ENCODE data around the gene RPS6KA2. TPM values are rescaled to one million over a fixed set of nuclear protein-coding genes. Genes with fewer than 3 reads are reported as not detected.
A peak's percentile ranks its signal among the peaks of the same experiment; 100 is the strongest.

RPS6KA2 gene
- total RNA-seq, 1 donor from 2014 or later = 17.1 TPM

DNA sequence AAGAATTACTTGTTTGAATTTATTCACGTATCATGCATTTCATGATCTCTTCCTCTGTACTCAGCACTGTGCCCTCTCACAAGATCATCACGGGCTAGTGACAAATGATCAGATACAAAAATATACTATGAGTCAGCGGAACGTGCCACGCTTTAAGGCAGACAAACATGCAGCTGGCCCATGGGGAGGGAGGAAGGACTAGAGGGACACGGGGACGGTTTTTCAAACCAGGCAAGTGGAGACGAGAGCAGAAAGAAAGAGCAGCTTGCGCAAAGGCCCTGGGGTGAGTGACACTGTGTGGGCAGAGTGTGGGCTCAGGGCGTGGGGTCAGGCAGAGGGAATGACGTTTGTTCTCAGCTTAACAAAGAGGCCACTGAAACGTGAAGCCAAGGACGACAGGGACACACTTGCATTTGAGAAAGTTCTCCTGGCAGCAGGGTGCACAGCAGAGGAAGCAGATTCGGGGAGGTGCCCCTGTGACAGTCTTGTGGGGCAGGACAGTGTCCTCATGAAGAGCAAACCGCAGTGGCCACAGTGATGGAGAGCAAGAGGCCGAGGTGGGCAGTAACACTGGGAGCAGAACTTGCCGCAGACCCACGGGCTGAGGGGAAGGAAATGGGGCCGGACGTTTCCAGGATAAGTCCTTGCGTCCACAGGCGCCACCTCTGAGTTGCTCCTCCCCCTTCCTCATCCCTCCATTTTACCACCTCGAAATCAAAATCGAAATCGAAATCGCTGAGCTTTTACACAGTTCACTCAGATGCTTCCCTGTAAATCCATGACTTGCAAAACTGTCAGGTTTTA, 6.9 kb upstream of the RPS6KA2 start:
- peak; percentile 48 for ATAC-seq

GRCh38 chr6:166632731-166633130, 5.7 kb upstream of the RPS6KA2 start:
- no peak for ATAC-seq

- ATAC-seq = no peak
Measured at GRCh38 chr6:166630462-166630861, 3.4 kb upstream of the RPS6KA2 start.

DNA sequence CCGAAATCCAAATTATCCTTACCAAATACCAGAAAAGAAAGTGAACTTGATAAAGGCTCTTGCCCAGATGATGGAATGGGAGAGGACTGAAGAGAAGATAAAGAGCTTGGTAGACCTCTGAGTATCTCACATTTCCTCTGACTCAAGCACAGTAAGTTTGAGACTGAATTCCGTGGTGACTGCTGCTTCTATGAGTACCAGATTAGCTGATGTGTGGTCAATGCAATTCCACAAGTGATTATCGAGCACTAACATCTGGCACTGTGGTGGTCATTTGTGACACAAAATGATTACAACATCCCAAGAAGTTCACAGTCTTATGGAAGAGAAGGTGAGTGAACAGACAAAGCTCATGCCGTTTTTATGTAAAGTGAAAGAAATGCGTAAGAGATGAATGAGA, 2.6 kb upstream of the RPS6KA2 start:
- no peak for ATAC-seq

DNA sequence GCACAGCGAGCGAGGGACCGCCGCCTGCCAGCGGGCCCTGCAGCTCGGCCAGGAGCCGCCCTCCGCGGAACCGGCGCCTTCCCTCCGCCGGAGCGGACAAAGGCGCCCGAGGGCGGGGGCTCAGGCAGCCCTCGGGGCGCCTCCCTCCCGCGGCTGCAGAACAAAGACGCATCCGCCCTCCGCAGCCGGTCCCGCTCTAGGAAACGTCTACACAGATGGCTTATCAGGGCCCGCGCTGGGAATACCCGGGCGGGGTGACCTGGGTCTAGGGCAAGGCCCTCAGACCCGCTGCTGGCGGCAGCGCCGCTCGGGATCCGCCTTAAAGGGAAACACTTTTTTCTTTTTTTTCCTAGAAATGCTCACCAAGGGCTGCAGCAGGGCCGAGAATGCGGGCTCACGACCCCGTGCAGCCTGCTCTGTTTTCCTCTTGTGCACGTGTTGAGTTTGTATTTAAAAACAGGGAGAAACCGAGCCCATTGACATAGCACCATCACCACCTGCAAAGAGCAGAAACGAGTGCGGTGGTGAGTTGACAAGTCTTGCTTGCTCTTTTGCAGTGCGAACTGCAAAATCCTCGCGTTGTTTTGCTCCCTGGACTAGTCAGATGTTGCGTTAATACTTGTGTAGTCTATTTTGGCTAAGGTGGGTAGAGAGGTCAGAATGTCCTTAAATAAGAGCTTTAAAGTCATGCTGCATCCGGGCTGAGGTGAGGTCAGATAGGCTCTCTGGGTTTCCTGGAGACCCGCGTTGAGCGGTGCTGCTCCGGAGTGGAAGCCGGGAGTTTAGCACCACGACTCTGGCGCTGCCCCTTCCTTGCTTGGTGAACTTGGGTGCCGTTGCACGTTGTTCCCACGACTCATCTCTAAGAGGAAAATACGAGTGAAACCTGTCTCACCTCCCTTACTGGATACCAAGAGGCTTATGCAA, 1.1 kb upstream of the RPS6KA2 start:
- ATAC-seq = peak; percentile 12

GRCh38 chr6:166626177-166627032, 646 bp downstream of the RPS6KA2 start:
- peak; percentile 3 for ATAC-seq

DNA sequence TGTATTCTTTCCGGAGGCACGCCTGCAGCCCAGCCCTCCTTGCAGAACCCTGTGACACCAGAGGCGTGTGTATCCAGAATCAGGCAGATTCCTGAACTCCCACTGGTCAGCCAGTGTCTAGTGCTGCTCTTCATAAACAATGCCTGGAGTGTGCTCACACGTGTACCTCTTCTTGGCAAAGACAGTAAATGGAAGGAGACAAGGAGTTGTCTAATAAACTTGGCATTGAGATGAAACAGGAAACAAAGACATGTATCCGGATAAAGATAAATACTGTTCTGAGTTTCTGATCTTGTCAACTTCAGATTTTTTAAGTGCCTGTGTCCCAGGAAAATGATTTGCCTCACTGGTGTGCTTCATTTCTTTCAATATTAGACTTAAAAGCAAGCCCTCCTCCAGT, 1.7 kb downstream of the RPS6KA2 start:
- ATAC-seq = no peak

DNA sequence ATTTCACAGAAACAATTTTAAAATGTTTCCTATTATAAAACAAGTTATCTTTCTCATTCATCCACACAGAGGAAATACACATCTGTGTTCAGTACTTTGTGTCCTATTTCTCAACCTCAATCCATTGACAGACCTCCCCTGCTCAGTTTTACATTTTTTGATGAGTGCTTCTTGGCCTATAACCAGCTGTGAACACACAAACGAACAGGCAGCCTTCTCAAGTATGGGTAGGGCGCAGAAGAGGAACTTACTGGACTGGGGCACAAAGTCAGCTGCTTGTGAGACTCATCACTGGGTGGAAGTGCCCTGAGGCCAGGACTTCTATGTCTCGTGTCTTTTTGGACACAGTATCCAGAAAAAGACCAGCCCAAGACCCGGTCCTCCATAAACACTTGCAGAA, 2.8 kb downstream of the RPS6KA2 start:
- ATAC-seq = no peak

- ATAC-seq = no peak
Measured at GRCh38 chr6:166623318-166623717, 3.7 kb downstream of the RPS6KA2 start.

DNA sequence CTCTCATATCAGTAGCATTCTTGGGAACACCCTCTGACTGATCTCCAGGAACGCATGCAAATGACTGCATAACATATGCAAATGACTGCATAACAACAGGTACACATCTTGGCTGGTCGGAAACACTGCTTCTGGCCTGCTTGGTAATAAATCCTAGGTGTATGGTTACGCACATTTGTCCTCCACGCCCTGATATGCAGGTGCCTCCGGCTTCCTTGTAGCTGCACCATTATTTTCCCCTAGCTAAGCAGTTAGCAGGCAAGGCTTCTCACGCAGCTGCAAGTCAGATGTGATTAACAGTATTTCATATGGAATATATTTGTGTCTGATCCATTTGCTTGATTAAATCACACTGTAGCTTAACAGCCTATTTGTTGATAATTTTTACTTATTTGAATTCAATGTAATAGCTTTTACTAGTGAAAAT, 5.9 kb downstream of the RPS6KA2 start:
- peak; percentile 80 for ATAC-seq

DNA sequence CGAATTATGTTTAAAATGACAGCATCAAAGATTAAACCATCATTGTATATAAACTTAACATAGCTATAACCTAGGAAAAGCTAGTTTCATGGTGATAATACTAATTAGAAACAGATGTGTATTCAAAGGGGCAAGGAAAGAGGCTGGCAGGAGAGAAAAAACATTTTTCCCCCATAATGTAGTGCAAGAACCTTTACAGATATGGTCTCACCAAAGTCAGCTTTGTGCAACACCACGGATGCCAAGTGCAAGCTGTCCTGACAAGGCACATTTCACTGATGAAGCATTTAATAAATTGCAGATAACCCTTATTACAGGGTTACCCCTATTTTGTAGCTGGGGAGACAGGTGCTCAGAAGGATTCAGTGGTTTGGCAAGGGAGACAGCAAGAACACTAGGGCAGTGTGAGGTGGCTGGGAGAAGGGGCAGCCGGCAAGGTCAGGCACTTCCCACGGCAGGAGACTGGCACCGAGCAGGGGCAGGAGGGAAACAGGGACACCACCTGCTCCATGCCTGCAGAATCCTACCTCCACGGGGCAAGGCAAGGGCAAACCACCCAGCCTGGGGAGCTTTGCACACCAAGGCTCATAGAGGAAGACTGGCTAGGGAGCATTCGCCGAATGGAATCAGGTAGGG, 6.5 kb downstream of the RPS6KA2 start:
- ATAC-seq = no peak

- ATAC-seq = peak; percentile 61
Measured at GRCh38 chr6:166619912-166620311, 7.1 kb downstream of the RPS6KA2 start.

DNA sequence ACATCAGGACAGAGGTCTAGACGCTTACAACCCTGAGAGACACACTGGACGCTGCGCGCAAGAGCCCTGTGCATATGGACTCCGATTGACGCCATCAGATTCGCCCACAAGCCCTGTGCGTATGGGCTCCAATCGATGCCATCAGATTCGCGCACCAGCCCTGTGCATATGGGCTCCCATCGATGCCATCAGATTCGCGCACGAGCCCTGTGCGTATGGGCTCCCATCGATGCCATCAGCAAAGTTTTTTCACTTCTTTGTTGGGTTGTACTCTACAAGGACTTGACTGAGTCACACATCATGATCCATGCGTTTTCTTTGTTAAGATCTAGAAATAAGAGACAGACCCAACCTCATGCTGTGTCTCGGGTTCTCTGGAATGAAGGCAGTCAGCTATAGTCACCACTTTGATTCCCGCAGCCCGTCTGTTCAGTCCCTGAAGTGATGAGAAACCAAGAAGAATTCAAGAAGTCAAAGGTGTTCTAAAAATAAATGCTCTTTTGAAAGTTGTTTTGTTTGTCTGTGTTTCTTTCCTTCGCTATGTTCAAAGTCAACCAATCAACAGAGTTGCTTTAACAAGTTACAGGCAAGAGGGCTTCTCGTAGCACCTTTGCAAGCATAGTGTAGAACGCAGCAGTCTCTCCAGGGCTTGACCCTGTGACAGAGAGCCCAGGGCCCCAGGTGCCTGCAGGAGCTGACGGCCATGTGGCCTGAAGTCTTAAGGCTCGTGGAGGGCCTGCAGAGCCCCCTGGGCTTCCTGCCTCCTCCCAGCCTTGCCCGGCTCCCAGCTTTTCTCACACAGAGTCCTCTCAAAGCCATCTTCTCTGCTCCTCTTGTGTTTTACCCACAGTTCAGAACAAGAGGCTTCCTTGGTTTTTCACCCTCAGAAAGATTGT, 7.9 kb downstream of the RPS6KA2 start:
- ATAC-seq = no peak

DNA sequence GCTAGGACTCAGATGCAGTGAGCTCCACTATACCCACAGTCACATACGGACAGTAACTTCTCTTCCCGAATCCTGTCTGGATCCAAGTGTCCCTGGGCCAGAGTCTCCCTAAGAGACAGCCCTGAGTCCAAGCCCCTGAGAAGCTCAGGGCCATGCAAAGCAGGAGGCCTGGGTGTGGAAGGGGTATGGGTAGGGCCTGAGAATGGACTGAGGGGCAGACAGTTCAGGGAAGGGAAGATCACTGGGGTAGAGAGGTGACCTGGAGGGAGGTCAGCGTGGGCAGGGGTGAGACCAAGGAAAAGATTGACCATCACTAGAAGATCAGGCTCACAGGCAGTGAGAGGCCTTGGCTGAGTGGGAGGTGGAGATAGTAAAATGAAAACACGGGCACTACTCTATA, 8.8 kb downstream of the RPS6KA2 start:
- no peak for ATAC-seq

- no peak for ATAC-seq
Measured at GRCh38 chr6:166617359-166617758, 9.7 kb downstream of the RPS6KA2 start.

GRCh38 chr6:166616261-166617238, 10.5 kb downstream of the RPS6KA2 start:
- ATAC-seq = no peak

GRCh38 chr6:166615059-166615770, 11.8 kb downstream of the RPS6KA2 start:
- peak; percentile 44 for ATAC-seq

GRCh38 chr6:166614589-166614988, 12.5 kb downstream of the RPS6KA2 start:
- ATAC-seq = no peak

GRCh38 chr6:166614171-166614583, 12.9 kb downstream of the RPS6KA2 start:
- ATAC-seq = no peak

Measured in esophagus mucosa (tissue), 1 donor.